ENCODE results near the gene STOX2. TPM values are rescaled to one million over a fixed set of nuclear protein-coding genes. Genes with fewer than 3 reads are reported as not detected.

STOX2 gene
- total and polyA plus RNA-seq, 2 donors (not counting 3 experiments of a cell fraction or from before 2014, with no cell fraction given) = 0.03 to 0.24 TPM

- POLR2A ChIA-PET = no interaction called here
- Histone ChIP-seq H3K79me2 (ENCODE audit: control insufficient read depth, insufficient read depth, low read length) (no peaks in the 10 kb centered on the region), H3K9me1 (replicated peaks; ENCODE audit: control insufficient read depth, extremely low read depth, insufficient read depth, low read length) (no peaks in the 10 kb centered on the region), H3K9ac (replicated peaks; ENCODE audit: extremely low read depth, insufficient read depth, low read length) (no peak overlapping the region), H3K27me3 (ENCODE audit: control insufficient read depth in 2 of 2, insufficient read depth in 2 of 2, low read length in 2 of 2) (no peaks in the 10 kb centered on the region), H3K36me3 (ENCODE audit: control insufficient read depth in 2 of 2, extremely low read depth in 1 of 2, insufficient read depth in 2 of 2, low read length in 2 of 2) (no peaks in the 10 kb centered on the region), H2AFZ (ENCODE audit: low read depth, low read length) (no peak overlapping the region), H3K4me2 (ENCODE audit: insufficient read depth, low read length) (no peak overlapping the region), H4K20me1 (replicated peaks; ENCODE audit: control insufficient read depth, extremely low read depth, insufficient read depth, low read length) (no peaks in the 10 kb centered on the region), H3K27ac (ENCODE audit: insufficient read depth, low read depth, low read length) (no peak overlapping the region), H3K4me1 (ENCODE audit: control insufficient read depth, extremely low read depth, insufficient read depth, low read length) (no peaks in the 10 kb centered on the region), H3K9me3 (replicated peaks; ENCODE audit: control insufficient read depth, insufficient read depth, low read length) (no peaks in the 10 kb centered on the region), H3K4me3 (replicated peaks in 1 of 3; ENCODE audit: insufficient read depth in 1 of 3, low read depth in 1 of 3, low read length in 3 of 3) (no peak overlapping the region)
- TF ChIP-seq JUN (IDR thresholded peaks at IDR 0.05; ENCODE audit: borderline replicate concordance, insufficient read depth, insufficient read length, low read depth) (no peak), CTCF (IDR thresholded peaks at IDR 0.05; ENCODE audit: extremely low read depth in 1 of 2, insufficient read depth in 1 of 2, low read depth in 1 of 2, low read length in 2 of 2) (no peak), MYC (IDR thresholded peaks at IDR 0.05; ENCODE audit: low read depth, low read length) (no peak), MAX (IDR thresholded peaks at IDR 0.05; ENCODE audit: insufficient read depth, insufficient read length) (no peak), FOS (IDR thresholded peaks at IDR 0.05; ENCODE audit: borderline replicate concordance, insufficient read depth, low read length) (no peak)
- intact Hi-C loops (cut with micrococcal nuclease) = no loop called here
- FAIRE-seq (no peak), DNase-seq (ENCODE audit: low read depth, low spot score) (no peak)
- dilution Hi-C loops (cut with MboI; ENCODE audit: extremely low pct_ligation_motif_present, low sequenced_read_pairs) = no loop called here
- CTCF ChIA-PET = no interaction called here
- no TSS peak for BruUV-seq (replicated peaks)
Measured at GRCh38 chr4:183968502-183968901, 63.4 kb downstream of the STOX2 start.

- no peak overlapping the region for H2AFZ ChIP-seq (ENCODE audit: low read depth, low read length)
- dilution Hi-C loops (cut with MboI; ENCODE audit: extremely low pct_ligation_motif_present, low sequenced_read_pairs) (no loop called here), intact Hi-C loops (cut with micrococcal nuclease) (no loop called here)
- no TSS peak for BruUV-seq (replicated peaks)
- DNase-seq (ENCODE audit: low read depth, low spot score) (no peak), FAIRE-seq (no peak)
- ChIA-PET CTCF (no interaction called here), POLR2A (no interaction called here)
- H3K9ac ChIP-seq (replicated peaks; ENCODE audit: extremely low read depth, insufficient read depth, low read length) = no peak overlapping the region
- H3K9me3 ChIP-seq (replicated peaks; ENCODE audit: control insufficient read depth, insufficient read depth, low read length) = no peaks in the 10 kb centered on the region
- no peak overlapping the region for H3K27ac ChIP-seq (ENCODE audit: insufficient read depth, low read depth, low read length)
- H3K36me3 ChIP-seq (ENCODE audit: control insufficient read depth in 2 of 2, extremely low read depth in 1 of 2, insufficient read depth in 2 of 2, low read length in 2 of 2) = no peaks in the 10 kb centered on the region
- no peaks in the 10 kb centered on the region for H3K9me1 ChIP-seq (replicated peaks; ENCODE audit: control insufficient read depth, extremely low read depth, insufficient read depth, low read length)
- H3K27me3 ChIP-seq (ENCODE audit: control insufficient read depth in 2 of 2, insufficient read depth in 2 of 2, low read length in 2 of 2) = no peaks in the 10 kb centered on the region
- no peaks in the 10 kb centered on the region for H3K4me1 ChIP-seq (ENCODE audit: control insufficient read depth, extremely low read depth, insufficient read depth, low read length)
- TF ChIP-seq MAX (IDR thresholded peaks at IDR 0.05; ENCODE audit: insufficient read depth, insufficient read length) (no peak), POLR2A (IDR thresholded peaks at IDR 0.05; ENCODE audit: low read depth, low read length) (no peak), GATA2 (IDR thresholded peaks at IDR 0.05; ENCODE audit: insufficient read depth, insufficient read length, low read depth, low read length) (no peak), FOS (IDR thresholded peaks at IDR 0.05; ENCODE audit: borderline replicate concordance, insufficient read depth, low read length) (no peak), CTCF (IDR thresholded peaks at IDR 0.05; ENCODE audit: extremely low read depth in 1 of 2, insufficient read depth in 1 of 2, low read depth in 1 of 2, low read length in 2 of 2) (no peak), JUN (IDR thresholded peaks at IDR 0.05; ENCODE audit: borderline replicate concordance, insufficient read depth, insufficient read length, low read depth) (no peak), EZH2 (IDR thresholded peaks at IDR 0.05; ENCODE audit: borderline replicate concordance, low read depth, low read length, severe bottlenecking) (no peak), POLR2AphosphoS5 (IDR thresholded peaks at IDR 0.05; ENCODE audit: insufficient read depth, low read depth, low read length) (no peak), MYC (IDR thresholded peaks at IDR 0.05; ENCODE audit: low read depth, low read length) (no peak)
- H4K20me1 ChIP-seq (replicated peaks; ENCODE audit: control insufficient read depth, extremely low read depth, insufficient read depth, low read length) = no peaks in the 10 kb centered on the region
- no peak overlapping the region for H3K4me3 ChIP-seq (replicated peaks in 1 of 3; ENCODE audit: insufficient read depth in 1 of 3, low read depth in 1 of 3, low read length in 3 of 3)
- no peak overlapping the region for H3K4me2 ChIP-seq (ENCODE audit: insufficient read depth, low read length)
- H3K79me2 ChIP-seq (ENCODE audit: control insufficient read depth, insufficient read depth, low read length) = no peaks in the 10 kb centered on the region
Measured at GRCh38 chr4:183968931-183969330, 63.8 kb downstream of the STOX2 start.
